ENCODE data around the gene TTLL12.

TTLL12 gene

GRCh38 chr22:43220625-43221380 is 33.9 kb upstream of the TTLL12 start:
- Histone ChIP-seq H3K79me2 (ENCODE audit: control insufficient read depth, low read length) (no peaks in the 10 kb centered on the region), H3K4me3 (ENCODE audit: low read length) (no peak overlapping the region), H3K4me1 (ENCODE audit: control insufficient read depth, low read length) (no peaks in the 10 kb centered on the region), H3K9me3 (ENCODE audit: control insufficient read depth, insufficient read depth, low read length) (no peaks in the 10 kb centered on the region), H4K20me1 (ENCODE audit: control insufficient read depth, insufficient read depth, low read depth, low read length) (no peaks in the 10 kb centered on the region), H3K27me3 (ENCODE audit: control insufficient read depth, low read length) (no peaks in the 10 kb centered on the region), H3K4me2 (ENCODE audit: low read length) (no peak overlapping the region), H3K9me2 (replicated peaks; ENCODE audit: control insufficient read depth, low read length) (no peaks in the 10 kb centered on the region), H3K27ac (ENCODE audit: low read depth, low read length) (no peak overlapping the region), H3F3A (ENCODE audit: control insufficient read depth, insufficient read depth) (no peaks in the 10 kb centered on the region), H3K36me3 (ENCODE audit: control insufficient read depth, low read length) (no peaks in the 10 kb centered on the region)
- TF ChIP-seq EZH2phosphoT487 (IDR thresholded peaks at IDR 0.05; ENCODE audit: borderline replicate concordance, low read length) (no peak), CTCF (IDR thresholded peaks at IDR 0.05; ENCODE audit: low read depth, low read length, poor library complexity, severe bottlenecking) (no peak)

GRCh38 chr22:43218786-43219185 is 31.9 kb upstream of the TTLL12 start:
- H3K27me3 ChIP-seq (ENCODE audit: control insufficient read depth, low read length), result no peaks in the 10 kb centered on the region
- H4K20me1 ChIP-seq (ENCODE audit: control insufficient read depth, insufficient read depth, low read depth, low read length), result no peaks in the 10 kb centered on the region
- no peaks in the 10 kb centered on the region for H3K79me2 ChIP-seq (ENCODE audit: control insufficient read depth, low read length)
- no peak overlapping the region for H3K4me2 ChIP-seq (ENCODE audit: low read length)
- H3K4me1 ChIP-seq (ENCODE audit: control insufficient read depth, low read length), result no peaks in the 10 kb centered on the region
- H3K9me3 ChIP-seq (ENCODE audit: control insufficient read depth, insufficient read depth, low read length), result no peaks in the 10 kb centered on the region
- H3F3A ChIP-seq (ENCODE audit: control insufficient read depth, insufficient read depth), result no peaks in the 10 kb centered on the region
- H3K4me3 ChIP-seq (ENCODE audit: low read length), result no peak overlapping the region
- no peak for TF ChIP-seq CTCF (IDR thresholded peaks at IDR 0.05; ENCODE audit: low read depth, low read length, poor library complexity, severe bottlenecking)
- TF ChIP-seq EZH2phosphoT487 (IDR thresholded peaks at IDR 0.05; ENCODE audit: borderline replicate concordance, low read length), result no peak
- H3K27ac ChIP-seq (ENCODE audit: low read depth, low read length), result no peak overlapping the region
- H3K9me2 ChIP-seq (replicated peaks; ENCODE audit: control insufficient read depth, low read length), result no peaks in the 10 kb centered on the region
- no peaks in the 10 kb centered on the region for H3K36me3 ChIP-seq (ENCODE audit: control insufficient read depth, low read length)

DNA sequence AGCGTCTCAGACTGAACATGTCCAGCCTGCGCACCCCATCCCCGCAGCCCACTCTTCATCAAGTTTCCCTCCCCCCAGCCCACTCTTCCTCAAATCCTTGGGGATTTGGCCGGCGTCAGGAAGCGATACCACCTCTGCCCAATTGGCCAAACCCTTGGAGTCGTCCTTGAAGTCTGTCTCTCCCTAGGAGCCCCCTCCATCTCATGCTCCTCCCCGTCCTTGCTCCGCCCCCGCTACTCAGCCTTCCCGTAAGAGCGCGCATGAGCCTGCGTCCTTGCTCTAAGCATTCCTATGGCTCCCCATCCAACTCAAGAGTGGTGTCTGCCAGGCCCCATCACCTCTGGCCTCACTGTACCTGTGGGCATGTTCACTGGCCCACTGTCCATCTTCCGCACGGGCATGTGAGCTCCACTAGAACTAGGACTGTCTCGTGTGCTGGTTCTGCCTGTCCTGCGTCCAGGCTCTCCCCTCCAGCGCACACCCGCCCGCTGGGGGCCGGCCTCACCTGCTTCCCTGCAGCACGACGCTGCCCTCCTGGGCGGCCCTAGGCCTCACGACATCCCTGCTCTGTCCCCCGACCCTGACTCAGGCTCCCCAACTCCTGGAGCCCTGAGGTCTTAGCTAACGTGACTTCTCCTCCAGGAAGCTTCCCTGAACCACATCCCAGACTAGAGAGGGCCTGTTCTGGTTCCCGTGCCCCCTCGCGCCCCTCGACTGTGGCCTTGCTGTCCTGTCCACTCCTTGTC is 30.5 kb upstream of the TTLL12 start:
- no peaks in the 10 kb centered on the region for H3K79me2 ChIP-seq (ENCODE audit: control insufficient read depth, low read length)
- no peak overlapping the region for H3K4me2 ChIP-seq (ENCODE audit: low read length)
- TF ChIP-seq CTCF (IDR thresholded peaks at IDR 0.05; ENCODE audit: low read depth, low read length, poor library complexity, severe bottlenecking), result no peak
- H3K4me3 ChIP-seq (ENCODE audit: low read length), result no peak overlapping the region
- no peaks in the 10 kb centered on the region for H3F3A ChIP-seq (ENCODE audit: control insufficient read depth, insufficient read depth)
- H3K27me3 ChIP-seq (ENCODE audit: control insufficient read depth, low read length), result no peaks in the 10 kb centered on the region
- no peaks in the 10 kb centered on the region for H3K9me3 ChIP-seq (ENCODE audit: control insufficient read depth, insufficient read depth, low read length)
- H4K20me1 ChIP-seq (ENCODE audit: control insufficient read depth, insufficient read depth, low read depth, low read length), result no peaks in the 10 kb centered on the region
- no peaks in the 10 kb centered on the region for H3K4me1 ChIP-seq (ENCODE audit: control insufficient read depth, low read length)
- H3K36me3 ChIP-seq (ENCODE audit: control insufficient read depth, low read length), result no peaks in the 10 kb centered on the region
- H3K9me2 ChIP-seq (replicated peaks; ENCODE audit: control insufficient read depth, low read length), result no peaks in the 10 kb centered on the region
- no peak overlapping the region for H3K27ac ChIP-seq (ENCODE audit: low read depth, low read length)
